ENCODE data around the gene SRRT.

DNA sequence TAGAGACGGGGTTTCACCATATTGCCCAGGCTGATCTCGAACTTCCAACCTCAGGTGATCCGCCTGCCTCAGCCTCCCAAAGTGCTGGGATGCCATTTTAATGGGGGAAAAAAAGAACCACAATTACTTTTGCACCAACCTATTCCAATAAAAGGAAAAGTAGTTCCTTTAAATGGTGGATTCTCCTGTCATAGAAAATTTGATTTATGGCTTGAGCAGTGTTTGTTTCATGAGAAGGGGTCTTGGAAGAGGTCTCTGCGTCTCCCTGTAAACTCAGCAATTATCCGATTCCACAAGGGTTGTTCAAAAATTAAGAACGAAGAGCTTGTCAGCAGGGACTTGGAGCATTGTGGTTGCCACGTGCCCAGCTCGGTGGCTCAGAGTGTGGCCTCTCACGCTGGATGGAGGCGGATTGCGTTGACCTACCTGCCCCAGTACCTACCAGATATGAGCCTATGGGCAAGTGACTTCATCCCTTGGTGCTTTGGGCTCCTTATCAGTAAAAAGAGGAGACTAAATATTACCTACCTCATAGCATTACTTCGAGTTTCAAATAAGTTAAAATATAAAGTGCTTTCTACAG lies 10.5 kb upstream of the SRRT start:
- TF ChIP-seq, protein P1, sequence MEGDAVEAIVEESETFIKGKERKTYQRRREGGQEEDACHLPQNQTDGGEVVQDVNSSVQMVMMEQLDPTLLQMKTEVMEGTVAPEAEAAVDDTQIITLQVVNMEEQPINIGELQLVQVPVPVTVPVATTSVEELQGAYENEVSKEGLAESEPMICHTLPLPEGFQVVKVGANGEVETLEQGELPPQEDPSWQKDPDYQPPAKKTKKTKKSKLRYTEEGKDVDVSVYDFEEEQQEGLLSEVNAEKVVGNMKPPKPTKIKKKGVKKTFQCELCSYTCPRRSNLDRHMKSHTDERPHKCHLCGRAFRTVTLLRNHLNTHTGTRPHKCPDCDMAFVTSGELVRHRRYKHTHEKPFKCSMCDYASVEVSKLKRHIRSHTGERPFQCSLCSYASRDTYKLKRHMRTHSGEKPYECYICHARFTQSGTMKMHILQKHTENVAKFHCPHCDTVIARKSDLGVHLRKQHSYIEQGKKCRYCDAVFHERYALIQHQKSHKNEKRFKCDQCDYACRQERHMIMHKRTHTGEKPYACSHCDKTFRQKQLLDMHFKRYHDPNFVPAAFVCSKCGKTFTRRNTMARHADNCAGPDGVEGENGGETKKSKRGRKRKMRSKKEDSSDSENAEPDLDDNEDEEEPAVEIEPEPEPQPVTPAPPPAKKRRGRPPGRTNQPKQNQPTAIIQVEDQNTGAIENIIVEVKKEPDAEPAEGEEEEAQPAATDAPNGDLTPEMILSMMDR (IDR thresholded peaks at IDR 0.05; ENCODE audit: poor library complexity, severe bottlenecking): no peak
- TF ChIP-seq EP300 (conservative IDR thresholded peaks at IDR 0.05; ENCODE audit: poor library complexity, severe bottlenecking) (no peak), POLR2AphosphoS5 (IDR thresholded peaks at IDR 0.05) (no peak), SMC3 (conservative IDR thresholded peaks at IDR 0.05; ENCODE audit: poor library complexity) (no peak), TAF1 (IDR thresholded peaks at IDR 0.05; ENCODE audit: low read depth) (no peak), EZH2 (IDR thresholded peaks at IDR 0.05; ENCODE audit: borderline replicate concordance, insufficient read depth, low read length, poor library complexity, severe bottlenecking) (no peak)

Data from neural cell (in vitro differentiated cells).